ENCODE data around the gene TGFBR2.

DNA sequence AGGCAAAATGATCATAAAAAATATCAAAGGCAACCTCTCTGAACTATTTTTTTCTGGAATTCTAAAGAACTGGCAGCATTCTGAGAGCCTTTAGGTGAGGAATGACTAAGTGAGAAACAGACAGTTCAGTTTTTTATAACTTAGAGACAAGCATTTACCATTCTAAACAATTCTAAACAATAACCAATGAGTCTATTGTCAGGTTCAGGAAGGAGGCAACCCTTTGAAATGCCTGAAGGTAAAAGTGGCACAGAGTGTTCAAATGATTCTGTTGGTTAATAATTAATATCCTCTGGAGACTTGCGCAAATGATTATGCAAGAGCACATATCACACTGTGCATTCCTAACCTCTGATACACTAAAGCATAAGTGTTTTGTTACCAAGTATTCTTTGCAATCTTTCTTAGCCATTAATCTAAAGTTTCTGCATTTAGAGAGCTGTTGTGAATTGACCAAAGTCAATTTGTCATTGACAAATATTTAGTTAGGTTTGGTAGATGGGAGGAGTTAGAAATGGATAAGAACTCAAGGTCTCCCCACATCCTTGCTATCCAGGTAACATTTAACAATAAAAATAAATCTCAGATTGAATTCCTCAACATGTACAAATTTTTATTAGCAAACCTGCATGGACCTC, 9.2 kb upstream of the TGFBR2 start:
- TF ChIP-seq, protein P1, sequence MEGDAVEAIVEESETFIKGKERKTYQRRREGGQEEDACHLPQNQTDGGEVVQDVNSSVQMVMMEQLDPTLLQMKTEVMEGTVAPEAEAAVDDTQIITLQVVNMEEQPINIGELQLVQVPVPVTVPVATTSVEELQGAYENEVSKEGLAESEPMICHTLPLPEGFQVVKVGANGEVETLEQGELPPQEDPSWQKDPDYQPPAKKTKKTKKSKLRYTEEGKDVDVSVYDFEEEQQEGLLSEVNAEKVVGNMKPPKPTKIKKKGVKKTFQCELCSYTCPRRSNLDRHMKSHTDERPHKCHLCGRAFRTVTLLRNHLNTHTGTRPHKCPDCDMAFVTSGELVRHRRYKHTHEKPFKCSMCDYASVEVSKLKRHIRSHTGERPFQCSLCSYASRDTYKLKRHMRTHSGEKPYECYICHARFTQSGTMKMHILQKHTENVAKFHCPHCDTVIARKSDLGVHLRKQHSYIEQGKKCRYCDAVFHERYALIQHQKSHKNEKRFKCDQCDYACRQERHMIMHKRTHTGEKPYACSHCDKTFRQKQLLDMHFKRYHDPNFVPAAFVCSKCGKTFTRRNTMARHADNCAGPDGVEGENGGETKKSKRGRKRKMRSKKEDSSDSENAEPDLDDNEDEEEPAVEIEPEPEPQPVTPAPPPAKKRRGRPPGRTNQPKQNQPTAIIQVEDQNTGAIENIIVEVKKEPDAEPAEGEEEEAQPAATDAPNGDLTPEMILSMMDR (conservative IDR thresholded peaks at IDR 0.05; ENCODE audit: low read depth, low read length), result no peak
- no peak for TF ChIP-seq EZH2 (IDR thresholded peaks at IDR 0.05; ENCODE audit: borderline replicate concordance, low read depth, low read length, poor library complexity, severe bottlenecking)
